Measurements from ENCODE around the gene CAVIN1.
A peak's percentile ranks its signal among the peaks of the same experiment; 100 is the strongest.
"Not testable (repeated sequence)": the region's sequence is repeated elsewhere in the genome, so short reads cannot be mapped to it uniquely, and the experiment has no call there.

Gene CAVIN1

DNA sequence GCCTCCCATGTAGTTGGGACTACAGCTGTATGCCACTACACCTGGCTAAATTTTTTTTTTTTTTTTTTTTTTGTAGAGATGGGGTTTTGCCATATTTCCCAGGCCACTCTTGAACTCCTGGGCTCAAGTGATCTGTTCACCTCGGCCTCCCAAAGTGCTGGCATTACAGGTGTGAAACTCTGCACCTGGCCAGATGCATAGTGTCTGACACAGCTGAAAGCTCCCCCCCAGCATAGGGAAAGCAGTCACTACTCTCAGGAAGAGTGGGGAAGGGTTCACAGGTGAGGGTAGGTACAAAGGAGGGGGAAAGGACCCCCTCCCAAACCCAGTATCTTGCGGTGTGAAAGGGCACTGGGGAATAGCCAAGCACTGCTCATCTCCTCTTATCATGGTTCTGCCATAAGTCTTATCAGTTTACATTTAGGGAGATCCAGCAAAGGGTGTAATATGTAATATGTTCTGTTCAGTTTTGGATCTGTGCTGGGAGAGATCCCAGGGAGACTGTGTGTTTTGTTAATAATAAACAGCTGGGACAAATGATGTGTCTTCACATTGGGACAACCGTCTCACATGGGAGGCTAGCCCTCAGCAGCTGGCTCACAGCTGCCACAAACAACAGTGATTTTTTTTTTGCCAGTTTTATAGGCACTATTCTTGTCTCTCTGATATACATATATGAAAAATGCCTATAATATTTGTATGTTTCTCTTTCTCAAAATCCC is 6.8 kb upstream of the CAVIN1 start:
- no peak for DNase-seq

DNA sequence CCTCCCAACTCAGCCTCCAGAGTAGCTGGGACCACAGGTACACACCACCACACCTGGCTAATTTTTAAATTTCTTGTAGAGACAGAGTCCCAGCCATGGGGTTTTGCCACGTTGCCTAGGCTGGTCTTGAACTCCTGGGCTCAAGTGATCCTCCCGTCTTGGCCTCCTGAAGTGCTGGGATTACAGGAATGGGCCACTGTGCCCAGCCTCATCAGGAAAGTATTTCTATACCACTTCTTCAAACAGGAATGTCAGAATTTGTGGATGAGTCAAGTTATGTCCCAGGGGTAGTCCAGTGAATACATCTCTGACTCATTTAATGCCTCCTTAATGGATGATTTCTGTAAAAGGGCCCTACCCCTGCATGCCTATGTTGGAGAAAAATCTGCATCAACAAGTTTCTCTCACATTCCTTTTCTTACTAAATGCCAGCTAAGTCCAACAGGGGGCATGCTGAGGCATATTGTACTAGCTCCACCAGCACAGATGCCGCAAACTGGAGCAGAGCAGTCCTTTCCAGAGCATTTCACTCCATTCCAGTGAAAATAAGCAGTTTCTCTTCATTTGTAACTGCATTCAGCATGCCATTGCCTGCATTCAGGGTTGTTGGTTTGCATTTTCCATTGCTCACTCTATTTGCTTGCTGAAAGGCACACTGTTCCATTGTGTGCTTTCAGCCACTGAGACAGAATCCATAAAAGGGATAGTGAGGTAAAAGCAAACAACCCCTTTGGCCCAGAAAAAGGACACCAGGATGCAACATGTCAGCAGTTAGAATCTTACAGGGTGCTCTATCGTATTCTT is 5.3 kb upstream of the CAVIN1 start:
- DNase-seq: peak; percentile 39

DNA sequence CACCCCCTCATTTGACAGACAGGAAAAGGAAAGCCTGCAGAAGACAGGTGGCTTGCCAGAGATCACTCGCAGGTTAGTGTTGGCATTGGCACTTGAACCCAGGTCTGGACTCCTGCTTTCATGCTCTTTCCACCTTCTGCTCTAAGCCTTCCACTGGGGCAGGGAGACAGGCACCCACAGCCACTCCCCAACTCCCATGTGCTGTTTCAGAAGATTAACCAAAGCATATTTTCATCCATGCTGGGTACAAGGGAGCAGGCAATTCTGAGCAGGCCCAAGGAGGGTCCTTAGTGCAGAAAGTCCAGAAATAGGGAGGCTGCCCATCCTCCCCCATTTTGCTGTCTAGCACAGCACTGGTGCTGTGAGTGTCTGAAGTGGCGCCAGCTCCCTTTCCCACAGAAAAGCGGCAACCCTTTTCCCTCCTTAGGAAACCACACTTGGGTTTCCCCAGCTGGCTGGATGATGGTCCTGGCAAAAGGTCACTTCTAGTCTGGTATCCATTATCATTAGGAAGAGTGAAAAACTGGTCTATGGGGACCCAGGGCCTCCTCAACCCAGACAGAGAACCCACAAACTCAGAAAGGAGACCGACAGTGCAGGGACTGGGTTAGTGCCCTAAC is 2.0 kb upstream of the CAVIN1 start:
- no peak for DNase-seq

DNA sequence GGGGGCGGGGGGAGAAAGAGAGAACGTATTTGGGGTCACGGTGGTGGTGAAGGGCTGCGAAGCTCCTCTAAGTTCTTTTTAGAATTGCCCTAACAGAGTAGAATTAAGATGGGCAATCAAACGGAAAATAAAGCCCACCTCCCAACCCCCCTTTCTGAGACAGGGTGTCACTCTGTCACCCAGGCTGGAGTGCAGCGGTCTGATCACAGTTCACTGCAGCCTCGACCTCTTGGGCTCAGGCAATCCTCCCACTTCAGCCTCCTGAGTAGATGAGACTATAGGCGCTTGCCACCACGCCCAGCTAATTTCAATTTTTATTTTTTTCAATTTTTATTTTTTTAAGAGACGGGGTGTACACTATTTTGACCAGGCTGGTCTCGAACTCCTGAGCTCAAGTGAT is 710 bp upstream of the CAVIN1 start:
- no peak for DNase-seq

DNA sequence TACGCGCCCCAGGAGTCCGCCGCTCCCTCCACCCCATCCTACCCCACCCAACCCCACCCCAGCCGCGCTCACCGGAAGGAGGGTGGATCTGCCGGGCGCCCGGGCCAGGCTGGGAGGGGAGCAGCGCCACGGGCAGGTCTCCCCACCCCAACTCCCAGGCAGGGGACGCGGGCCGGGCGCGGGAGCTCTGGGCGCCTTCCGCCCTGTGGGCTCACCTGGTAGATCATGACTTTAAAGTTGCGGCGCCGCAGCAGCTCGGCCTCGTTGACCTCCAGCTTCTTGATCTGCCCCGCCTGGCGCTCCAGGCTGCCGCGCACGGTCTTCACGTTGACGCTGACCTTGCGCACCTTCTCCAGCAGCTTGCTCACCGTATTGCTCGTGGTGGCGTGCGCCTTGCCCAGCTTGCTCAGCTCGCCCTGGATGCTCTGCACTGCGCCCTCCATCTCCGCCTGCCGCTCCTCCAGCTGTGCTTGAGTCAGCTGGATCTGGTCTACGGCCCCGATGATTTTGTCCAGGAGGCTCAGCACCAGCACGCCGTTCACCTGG is 571 bp downstream of the CAVIN1 start:
- peak; percentile 11 for DNase-seq

DNA sequence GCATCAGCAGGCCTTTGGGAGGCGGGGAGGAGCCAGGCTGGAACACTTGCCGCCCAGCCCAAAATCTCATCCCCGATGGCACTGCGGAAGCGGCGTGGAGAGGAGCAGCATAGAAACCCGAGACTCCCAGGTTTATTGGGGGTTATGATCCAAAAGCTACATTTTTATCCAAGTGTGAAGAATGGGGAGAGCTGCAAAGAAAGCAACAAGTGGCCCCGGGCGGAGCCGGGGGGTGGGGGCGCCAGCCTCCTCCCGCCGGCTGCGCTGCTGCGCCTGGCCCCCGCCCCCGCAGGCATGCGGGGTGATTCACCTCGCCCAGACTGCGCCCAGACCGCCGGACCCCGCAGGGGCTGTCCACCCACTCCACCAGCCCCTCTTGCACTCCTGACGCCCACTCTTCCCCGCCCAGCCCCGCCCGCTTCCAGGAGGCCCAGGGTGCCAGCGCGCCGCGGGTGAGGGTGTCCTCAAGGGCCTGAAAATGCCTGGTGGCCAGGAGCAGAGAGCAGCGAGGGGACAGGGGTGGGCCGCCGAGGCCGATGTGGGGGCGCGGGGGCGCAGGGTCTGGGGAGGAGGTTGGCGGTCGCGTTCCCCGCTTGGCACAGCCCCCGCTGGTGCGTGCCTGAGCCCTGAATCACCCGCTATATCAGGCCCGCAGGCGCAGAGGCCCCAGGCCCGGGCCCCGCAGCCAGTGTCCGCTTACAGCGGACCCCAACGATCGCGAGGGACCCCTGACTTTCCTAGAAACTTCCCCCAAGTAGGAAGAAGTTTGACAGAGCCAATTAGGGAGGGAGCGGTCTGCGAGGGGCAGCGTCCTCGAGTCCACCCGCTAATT is 1.3 kb downstream of the CAVIN1 start:
- DNase-seq: no peak

DNA sequence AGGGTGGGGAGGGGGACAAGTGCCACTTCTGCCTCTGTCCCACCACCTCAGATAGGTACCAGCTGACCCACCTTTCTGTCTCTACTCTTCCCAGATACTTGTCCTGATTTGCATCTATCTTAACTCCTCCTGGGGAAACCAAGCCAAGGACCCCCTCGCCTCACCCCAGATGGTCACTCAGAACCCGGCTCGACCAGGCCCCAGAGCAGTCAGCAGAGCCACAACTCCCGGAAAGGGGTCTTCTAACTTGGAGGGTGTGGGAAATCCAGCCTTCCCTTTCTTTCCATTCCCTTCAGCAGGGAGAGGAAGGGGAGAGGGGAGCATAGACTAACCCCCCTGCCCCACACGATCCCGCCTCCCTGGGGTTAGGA is 1.9 kb downstream of the CAVIN1 start:
- no peak for DNase-seq

DNA sequence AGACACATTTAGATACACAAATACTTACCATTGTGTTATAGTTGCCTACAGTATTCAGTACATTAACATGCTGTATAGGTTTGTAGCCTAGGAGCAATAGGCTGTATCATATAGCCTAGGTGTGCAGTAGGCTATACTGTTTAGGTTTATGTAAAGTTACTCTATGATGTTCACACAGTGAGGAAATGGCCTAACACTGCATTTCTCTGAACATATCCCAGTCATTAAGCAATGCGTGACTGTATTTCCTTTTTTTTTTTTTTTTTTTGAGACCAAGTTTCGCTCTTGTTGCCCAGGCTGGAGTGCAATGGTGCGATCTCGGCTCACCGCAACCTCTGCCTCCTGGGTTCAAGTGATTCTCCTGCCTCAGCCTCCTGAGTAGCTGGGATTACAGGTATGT is 5.1 kb downstream of the CAVIN1 start:
- not testable (repeated sequence) for DNase-seq

DNA sequence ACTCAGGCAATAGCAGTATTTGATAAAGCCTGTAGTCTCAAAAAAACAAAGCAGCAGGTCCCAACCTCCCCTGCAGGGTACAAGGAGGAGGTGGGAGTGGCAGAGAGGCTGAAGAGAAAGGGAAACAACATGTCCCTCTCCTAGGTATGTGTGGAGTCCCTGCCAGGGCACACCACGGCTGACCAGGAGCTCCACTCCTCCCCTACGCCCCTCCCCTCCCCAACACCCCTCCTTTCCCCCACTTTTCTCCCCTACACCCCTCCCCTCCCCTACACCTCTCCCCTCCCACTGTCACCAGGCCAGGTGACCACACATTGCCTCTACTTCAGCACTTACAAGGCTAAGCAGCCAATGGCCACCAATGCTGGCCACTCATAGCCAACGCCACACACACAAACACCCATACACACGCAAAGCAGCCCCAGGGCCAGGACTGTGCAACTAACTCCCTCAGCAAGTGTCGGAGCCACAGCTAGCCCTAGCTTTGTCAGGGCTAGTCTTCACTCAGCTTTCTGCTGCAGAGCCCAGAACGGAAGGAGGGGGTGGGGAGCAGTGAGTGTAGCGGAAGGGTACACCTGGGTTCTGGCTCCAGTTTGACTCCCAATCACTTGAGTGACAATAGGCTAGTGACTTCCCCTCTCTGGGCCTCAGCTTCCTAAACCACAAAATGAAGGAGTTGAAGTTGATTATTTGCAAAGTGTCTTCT is 8.2 kb downstream of the CAVIN1 start:
- no peak for DNase-seq

DNA sequence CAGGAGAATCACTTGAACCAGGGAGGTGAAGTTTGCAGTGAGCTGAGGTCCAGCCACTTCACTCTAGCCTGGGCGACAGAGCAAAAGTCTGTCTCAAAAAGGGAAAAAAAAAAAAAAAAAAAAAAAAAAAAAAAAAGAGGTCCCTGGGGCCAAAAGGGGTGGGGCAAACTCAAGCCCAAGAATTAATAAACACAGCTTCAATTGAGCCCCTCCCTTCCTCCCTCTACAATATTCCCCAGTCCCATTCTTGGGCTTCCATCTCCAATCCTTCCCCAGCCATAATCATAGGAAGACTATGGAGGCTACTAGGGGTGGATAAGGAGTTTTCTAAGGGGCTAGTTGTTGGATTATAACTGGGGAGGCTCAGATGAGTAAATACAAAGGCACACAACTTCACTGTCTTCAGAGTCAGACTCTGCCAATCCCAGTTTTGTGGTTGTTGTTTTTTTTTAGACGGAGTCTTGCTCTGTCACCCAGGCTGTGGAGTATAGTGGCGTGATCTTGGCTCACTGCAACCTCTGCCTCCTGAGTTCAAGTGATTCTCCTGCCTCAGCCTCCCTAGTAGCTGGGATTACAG is 9.5 kb downstream of the CAVIN1 start:
- no peak for DNase-seq

DNA sequence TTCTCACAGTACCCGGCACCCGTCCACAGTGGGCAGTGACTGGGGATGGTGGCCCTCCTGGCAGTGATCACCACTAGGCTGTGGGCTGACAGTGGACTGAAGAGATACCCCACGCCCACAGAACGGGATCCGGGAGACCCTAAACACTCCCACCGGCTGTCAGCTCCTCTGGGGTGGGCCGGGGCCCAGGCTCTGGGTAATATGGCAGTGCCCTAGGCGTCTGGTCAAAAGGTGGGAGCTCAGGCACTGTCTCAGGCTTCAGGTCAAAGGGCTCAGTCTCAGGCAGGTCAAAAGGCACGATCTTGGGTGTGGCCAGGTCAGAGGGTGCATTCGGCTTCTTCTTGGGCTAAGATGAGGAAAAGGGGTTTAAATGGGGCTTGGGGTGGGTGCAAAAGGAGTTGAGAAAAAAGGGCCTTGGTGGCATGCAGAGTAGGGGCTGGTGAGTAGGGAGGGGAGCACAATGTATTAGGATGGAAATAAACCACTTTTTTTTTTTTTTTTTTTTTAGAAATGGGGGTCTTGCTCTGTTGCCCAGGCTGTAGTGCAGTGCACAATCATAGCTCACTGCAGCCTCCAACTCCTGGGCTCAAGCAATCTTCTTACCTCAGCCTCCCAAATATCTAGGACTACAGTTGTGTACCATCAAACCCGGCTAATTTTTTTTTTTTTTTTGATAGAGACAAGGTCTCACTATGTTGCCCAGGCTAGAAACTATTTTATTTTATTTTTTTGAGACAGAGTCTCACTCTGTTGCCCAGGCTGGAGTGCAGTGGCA is 11.0 kb downstream of the CAVIN1 start:
- no peak for DNase-seq

DNA sequence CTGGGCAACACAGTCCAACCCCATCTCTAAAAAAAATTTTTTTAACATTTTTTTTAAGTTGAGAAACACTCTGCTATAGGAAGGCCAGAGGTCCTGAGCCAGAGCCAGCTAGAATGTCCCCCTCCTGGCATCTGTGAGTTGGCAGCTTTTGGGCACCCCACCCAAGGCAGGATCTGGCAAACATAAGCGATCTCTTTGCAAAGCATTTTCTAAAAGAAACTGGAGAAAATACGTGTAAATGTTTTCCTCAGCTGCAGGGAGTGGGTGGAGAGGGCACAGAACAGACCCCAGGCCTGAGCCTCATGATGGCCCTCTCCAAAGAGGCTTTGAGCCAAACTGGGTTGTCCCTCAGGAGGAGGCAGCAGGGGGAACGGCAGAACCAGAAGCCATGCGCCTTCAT is 11.7 kb downstream of the CAVIN1 start:
- no peak for DNase-seq

DNA sequence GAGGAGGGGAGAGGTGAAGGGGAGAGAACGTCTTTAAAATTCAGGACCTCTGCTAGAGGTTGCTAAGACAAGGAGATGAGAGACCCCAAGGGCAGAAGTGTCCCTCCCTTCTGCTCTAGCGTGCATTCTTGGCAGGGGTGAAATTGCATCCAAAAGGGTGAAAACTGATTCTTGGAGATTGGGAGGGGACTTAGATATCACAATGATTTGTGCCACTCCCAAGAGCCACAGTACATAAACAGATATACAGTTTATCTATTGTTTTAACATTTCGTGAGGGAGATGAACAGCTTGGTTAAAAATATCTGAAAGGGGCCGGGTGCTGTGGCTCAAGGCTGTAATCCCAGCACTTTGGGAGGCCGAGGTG is 12.8 kb downstream of the CAVIN1 start:
- no peak for DNase-seq

DNA sequence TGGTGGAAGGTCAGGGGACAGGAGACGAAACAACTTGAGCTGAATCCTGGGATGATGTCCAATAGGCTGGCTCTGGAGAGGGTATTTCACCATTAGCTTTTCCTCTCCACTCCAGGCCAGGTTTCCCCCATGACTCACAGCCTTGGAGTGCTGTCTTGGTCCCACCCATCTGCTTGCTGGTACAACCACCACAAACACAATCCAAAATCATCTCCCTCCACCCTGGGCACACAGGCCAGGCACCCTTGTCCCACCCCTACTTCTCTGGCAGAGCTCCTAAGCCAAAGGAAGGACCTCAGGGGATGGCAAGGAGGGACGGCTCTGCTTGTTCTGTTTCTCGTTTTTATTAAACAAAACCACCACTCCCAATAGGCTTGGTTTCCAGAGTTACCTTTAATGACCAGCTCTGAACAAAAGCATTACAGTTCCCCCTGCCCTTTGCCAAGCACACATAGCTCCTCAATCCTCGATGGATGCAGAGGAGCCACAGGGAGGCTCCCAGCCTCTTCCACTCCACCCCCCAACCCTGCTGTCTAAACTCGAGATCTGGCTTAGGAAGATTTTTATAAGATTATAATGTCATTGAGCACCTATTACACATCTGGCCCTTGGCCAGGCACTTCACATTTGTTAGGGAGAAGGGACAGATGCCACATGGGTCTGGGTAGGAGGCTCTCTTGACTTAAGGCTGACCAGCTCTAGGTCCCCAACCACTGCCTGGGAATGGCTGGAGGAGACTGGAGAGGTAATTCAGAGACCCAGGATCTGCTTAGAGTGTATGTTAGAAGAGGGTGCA is 13.3 kb downstream of the CAVIN1 start:
- no peak for DNase-seq

DNA sequence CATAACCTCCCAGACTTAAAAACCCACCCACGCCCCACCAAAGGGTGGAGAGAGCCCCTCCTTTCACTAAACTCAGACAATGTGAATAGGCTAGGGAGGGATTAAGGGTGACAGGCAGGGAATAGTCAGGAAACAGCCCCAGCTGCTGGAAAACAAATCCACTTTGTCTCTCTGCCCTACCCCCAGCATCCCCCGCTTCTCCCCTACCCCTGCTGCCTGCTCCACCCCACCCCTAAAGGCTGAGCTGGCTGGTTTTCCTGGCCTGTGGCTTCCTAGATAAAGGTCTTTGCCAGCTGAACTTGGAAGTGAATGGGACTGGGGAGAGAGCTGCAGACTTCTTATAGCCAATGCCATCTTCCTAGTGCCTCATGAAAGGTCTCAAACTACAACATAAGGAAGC is 15.0 kb downstream of the CAVIN1 start:
- no peak for DNase-seq

DNA sequence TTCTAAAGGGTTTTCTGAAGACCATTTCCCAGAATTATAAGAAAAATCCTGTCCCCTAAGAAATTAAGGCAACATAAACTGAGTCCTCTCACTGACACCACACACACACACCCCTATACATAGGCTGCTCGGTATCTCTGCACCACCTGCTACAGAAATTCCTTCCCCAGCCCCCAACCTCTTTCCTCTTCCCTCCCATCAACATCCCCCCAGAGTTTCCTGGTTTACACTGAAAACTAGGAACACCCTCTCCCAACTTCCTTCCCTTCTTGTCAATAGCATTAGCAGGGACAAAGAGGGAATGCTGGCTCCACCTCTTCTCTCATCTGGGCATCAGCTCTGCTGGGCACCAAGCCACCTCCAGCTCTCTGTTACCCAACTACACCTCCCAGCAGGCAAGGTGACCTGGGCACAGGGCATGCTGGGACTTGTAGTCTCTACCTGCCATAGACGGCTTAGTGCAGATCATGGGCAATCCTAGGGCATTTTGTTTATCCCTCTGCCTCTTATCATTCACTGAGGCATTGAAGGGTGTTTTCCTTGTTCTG is 15.7 kb downstream of the CAVIN1 start:
- peak; percentile 82 for DNase-seq

DNA sequence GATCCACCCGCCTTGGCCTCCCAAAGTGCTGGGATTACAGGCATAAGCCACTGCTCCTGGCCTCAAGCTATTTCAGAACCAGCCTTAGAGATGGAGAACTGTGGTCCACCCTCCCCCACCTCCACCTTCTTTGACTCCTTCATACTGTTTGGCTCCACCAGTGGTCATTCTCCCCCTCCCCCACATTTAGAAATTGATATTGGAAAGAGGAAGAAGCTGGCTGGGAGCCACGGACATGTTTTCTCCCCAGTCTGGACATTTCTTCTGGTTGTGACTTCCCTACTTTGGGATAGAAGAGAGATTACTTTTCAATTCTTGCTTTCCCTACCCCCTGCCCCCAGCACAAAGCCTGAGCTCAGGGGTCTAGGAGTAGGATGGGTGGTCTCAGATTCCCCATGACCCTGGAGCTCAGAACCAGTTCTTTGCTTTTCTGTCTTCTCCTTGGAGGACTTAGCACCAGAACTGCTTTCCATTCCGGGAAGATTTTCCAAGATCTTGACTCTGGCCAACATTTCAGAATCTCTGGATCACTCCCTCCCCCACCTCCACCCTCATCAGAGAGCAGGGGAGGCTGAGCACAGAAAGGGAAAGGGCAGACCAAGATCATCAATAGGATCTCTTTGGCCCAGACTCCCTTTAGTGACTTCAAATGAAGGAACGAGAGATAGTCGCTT is 16.3 kb downstream of the CAVIN1 start:
- no peak for DNase-seq

DNA sequence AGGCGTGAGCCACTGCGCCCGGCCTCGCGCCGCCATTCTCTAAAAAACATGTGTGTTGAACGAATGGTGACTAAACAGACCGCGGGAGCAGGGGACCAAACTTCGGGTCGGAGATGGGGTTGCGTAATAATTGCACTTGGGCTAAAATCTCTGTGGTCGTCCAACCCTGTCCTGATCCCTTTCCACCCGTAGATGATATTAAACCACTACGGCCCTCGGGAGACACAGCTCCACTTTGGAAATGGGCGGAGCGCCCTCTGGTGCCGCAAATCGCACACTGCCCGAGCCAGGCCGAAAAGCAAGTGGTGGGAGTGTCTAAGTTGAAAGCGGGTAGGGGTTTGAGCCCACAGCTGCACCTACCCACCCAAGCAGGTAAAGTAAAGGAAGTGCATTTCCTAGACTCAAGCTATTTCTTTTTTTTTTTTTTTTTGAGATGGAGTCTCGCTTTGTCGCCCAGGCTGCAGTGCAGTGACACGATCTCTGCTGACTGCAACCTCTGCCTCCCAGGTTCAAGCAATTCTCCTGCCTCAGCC is 17.0 kb downstream of the CAVIN1 start:
- DNase-seq: peak; percentile 69

DNA sequence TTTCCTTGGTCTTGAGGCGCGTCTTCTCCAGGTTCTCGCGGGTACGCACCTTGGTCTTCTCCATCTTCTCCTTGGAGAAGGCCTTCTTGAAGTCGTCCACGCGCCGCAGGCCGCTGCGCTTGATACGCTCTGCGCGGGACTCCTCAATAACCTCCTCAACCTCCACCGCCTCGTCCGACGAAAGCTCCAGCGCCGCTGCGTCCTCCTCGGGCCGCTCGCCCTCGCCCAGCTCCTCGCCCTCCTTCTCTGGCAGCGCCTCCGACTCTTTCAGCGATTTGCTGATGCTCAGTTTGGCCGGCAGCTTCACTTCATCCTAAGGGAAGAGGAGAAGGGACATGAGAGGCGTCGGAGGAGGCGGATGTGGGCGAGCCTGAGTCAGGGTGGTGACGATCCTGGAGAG is 18.0 kb downstream of the CAVIN1 start:
- no peak for DNase-seq
